ENCODE data around the gene CD99L2.

CD99L2 gene

GRCh38 chrX:150837845-150838244, 60.6 kb downstream of the CD99L2 start:
- ATAC-seq: no peak
- no peak for TF ChIP-seq RARB (CRISPR knock-in tag; IDR thresholded peaks at IDR 0.05)

- no peak for ATAC-seq
- TF ChIP-seq ESRRG (CRISPR knock-in tag; IDR thresholded peaks at IDR 0.05) (no peak), ZNF8 (CRISPR knock-in tag; IDR thresholded peaks at IDR 0.05) (peak; percentile 85), PATZ1 (CRISPR knock-in tag; IDR thresholded peaks at IDR 0.05; ENCODE audit: borderline replicate concordance) (no peak)
These were observed 63.8 kb downstream of the CD99L2 start for GRCh38 chrX:150834695-150835094.

GRCh38 chrX:150833454-150834056, 64.9 kb downstream of the CD99L2 start:
- TF ChIP-seq TCF4 (CRISPR knock-in tag; IDR thresholded peaks at IDR 0.05; ENCODE audit: borderline replicate concordance) (no peak), PATZ1 (CRISPR knock-in tag; IDR thresholded peaks at IDR 0.05; ENCODE audit: borderline replicate concordance) (no peak), ZFP30 (CRISPR knock-in tag; IDR thresholded peaks at IDR 0.05) (no peak), POU6F1 (CRISPR knock-in tag; IDR thresholded peaks at IDR 0.05; ENCODE audit: borderline replicate concordance, low read depth) (no peak), ARNTL (CRISPR knock-in tag; IDR thresholded peaks at IDR 0.05; ENCODE audit: borderline replicate concordance, low read depth) (no peak), CSRNP3 (CRISPR knock-in tag; IDR thresholded peaks at IDR 0.05) (no peak), OSR1 (CRISPR knock-in tag; IDR thresholded peaks at IDR 0.05) (no peak), GLIS3 (CRISPR knock-in tag; IDR thresholded peaks at IDR 0.05) (no peak), BACH2 (CRISPR knock-in tag; IDR thresholded peaks at IDR 0.05; ENCODE audit: borderline replicate concordance) (no peak), ESRRG (CRISPR knock-in tag; IDR thresholded peaks at IDR 0.05) (no peak), TOX (CRISPR knock-in tag; IDR thresholded peaks at IDR 0.05; ENCODE audit: borderline replicate concordance) (no peak), ZNF8 (CRISPR knock-in tag; IDR thresholded peaks at IDR 0.05) (no peak), ZFP3 (CRISPR knock-in tag; IDR thresholded peaks at IDR 0.05) (no peak), ZC3H10 (CRISPR knock-in tag; IDR thresholded peaks at IDR 0.05) (no peak), RARB (CRISPR knock-in tag; IDR thresholded peaks at IDR 0.05) (no peak)
- ATAC-seq: no peak

- no peak for ATAC-seq
- no peak for TF ChIP-seq TCF4 (CRISPR knock-in tag; IDR thresholded peaks at IDR 0.05; ENCODE audit: borderline replicate concordance)
- TF ChIP-seq CSRNP3 (CRISPR knock-in tag; IDR thresholded peaks at IDR 0.05): no peak
- no peak for TF ChIP-seq ZNF70 (CRISPR knock-in tag; IDR thresholded peaks at IDR 0.05)
- TF ChIP-seq RARB (CRISPR knock-in tag; IDR thresholded peaks at IDR 0.05): no peak
- no peak for TF ChIP-seq TOX (CRISPR knock-in tag; IDR thresholded peaks at IDR 0.05; ENCODE audit: borderline replicate concordance)
- no peak for TF ChIP-seq ZNF565 (CRISPR knock-in tag; conservative IDR thresholded peaks at IDR 0.05; ENCODE audit: low read depth)
- no peak for TF ChIP-seq CSDC2 (CRISPR knock-in tag; IDR thresholded peaks at IDR 0.05)
- no peak for TF ChIP-seq ZNF8 (CRISPR knock-in tag; IDR thresholded peaks at IDR 0.05)
- no peak for TF ChIP-seq TSHZ2 (CRISPR knock-in tag; IDR thresholded peaks at IDR 0.05)
- TF ChIP-seq ZFP30 (CRISPR knock-in tag; IDR thresholded peaks at IDR 0.05): no peak
- TF ChIP-seq PPARA (CRISPR knock-in tag; IDR thresholded peaks at IDR 0.05; ENCODE audit: borderline replicate concordance): no peak
- no peak for TF ChIP-seq BACH2 (CRISPR knock-in tag; IDR thresholded peaks at IDR 0.05; ENCODE audit: borderline replicate concordance)
- no peak for TF ChIP-seq PATZ1 (CRISPR knock-in tag; IDR thresholded peaks at IDR 0.05; ENCODE audit: borderline replicate concordance)
These were observed 66.6 kb downstream of the CD99L2 start for GRCh38 chrX:150831863-150832262.
